Mucosa of rectum (tissue), 2 donors: ENCODE results near the gene INTS15.
A peak's percentile ranks its signal among the peaks of the same experiment; 100 is the strongest.

ENCODE experiments used
- H3K27ac ChIP-seq, 2 donors: one replicate each; pipeline ENCODE4 v1.7.0; 2013; ENCODE audit warnings: inconsistent platforms in 2 of 2, low read depth in 2 of 2, low read length in 2 of 2
- H3K27me3 ChIP-seq, 2 donors: one replicate each; pipeline ENCODE4 v1.7.0; 2013; ENCODE audit warnings: low read length in 2 of 2; ENCODE audit not compliant: control insufficient read depth in 2 of 2, insufficient read depth in 2 of 2
- H3K36me3 ChIP-seq, 2 donors: one replicate each; pipeline ENCODE4 v1.7.0; 2013; ENCODE audit warnings: low read length in 2 of 2; ENCODE audit not compliant: control insufficient read depth in 2 of 2, insufficient read depth in 2 of 2
- H3K4me1 ChIP-seq, 2 donors: one replicate each; pipeline ENCODE4 v1.7.0; 2013; ENCODE audit warnings: low read length in 2 of 2, mild to moderate bottlenecking in 1 of 2; ENCODE audit not compliant: control insufficient read depth in 2 of 2, insufficient read depth in 2 of 2
- H3K4me3 ChIP-seq, 2 donors: one replicate each; pipeline ENCODE4 v1.7.0; 2013; ENCODE audit warnings: low read length in 2 of 2
- H3K9ac ChIP-seq, 2 donors: one replicate each; pipeline ENCODE4 v1.7.0; 2013; ENCODE audit warnings: low read length in 2 of 2, low read depth in 1 of 2, mild to moderate bottlenecking in 1 of 2
- H3K9me3 ChIP-seq, 2 donors: one replicate each; pipeline ENCODE4 v1.7.0; 2013; ENCODE audit warnings: low read length in 2 of 2; ENCODE audit not compliant: control insufficient read depth in 2 of 2
- donor health status: healthy.
- donor health status: Normal muscosa, but diverticular disease.

Gene INTS15

GRCh38 chr7:6604458-6604857 lies 14.6 kb downstream of the INTS15 start:
- no peak overlapping the region for H3K9ac ChIP-seq
- H3K4me3 ChIP-seq: no peak overlapping the region
- H3K4me1 ChIP-seq: no peaks in the 10 kb centered on the region
- peaks cover 24 to 39% of the 10 kb centered on the region in 2 donors for H3K36me3 ChIP-seq
- no peaks in the 10 kb centered on the region for H3K9me3 ChIP-seq
- no peak overlapping the region for H3K27ac ChIP-seq
- no peaks in the 10 kb centered on the region for H3K27me3 ChIP-seq

- no peak overlapping the region for H3K4me3 ChIP-seq
- no peak overlapping the region for H3K9ac ChIP-seq
- H3K27me3 ChIP-seq: no peaks in the 10 kb centered on the region
- no peaks in the 10 kb centered on the region for H3K4me1 ChIP-seq
- H3K27ac ChIP-seq: no peak overlapping the region
- H3K9me3 ChIP-seq: no peaks in the 10 kb centered on the region
- peaks cover 14 to 21% of the 10 kb centered on the region in 2 donors for H3K36me3 ChIP-seq
Measured at GRCh38 chr7:6606866-6607583, 17.2 kb downstream of the INTS15 start.

- Histone ChIP-seq H3K9ac (no peak overlapping the region), H3K27me3 (no peaks in the 10 kb centered on the region), H3K36me3 (peaks cover 11 to 16% of the 10 kb centered on the region in 2 donors), H3K4me3 (no peak overlapping the region), H3K9me3 (no peaks in the 10 kb centered on the region), H3K4me1 (no peaks in the 10 kb centered on the region), H3K27ac (no peak overlapping the region)
Measured at GRCh38 chr7:6607651-6608051, 17.8 kb downstream of the INTS15 start.

GRCh38 chr7:6608081-6608480 lies 18.3 kb downstream of the INTS15 start:
- Histone ChIP-seq H3K9me3 (no peaks in the 10 kb centered on the region), H3K4me1 (no peaks in the 10 kb centered on the region), H3K4me3 (no peak overlapping the region), H3K9ac (no peak overlapping the region), H3K36me3 (peaks cover 8 to 14% of the 10 kb centered on the region in 2 donors), H3K27me3 (peaks cover 0 to 3% of the 10 kb centered on the region in 2 donors), H3K27ac (no peak overlapping the region)

GRCh38 chr7:6608794-6609193 lies 19.0 kb downstream of the INTS15 start:
- no peak overlapping the region for H3K4me3 ChIP-seq
- H3K36me3 ChIP-seq: peaks cover 8 to 14% of the 10 kb centered on the region in 2 donors
- no peaks in the 10 kb centered on the region for H3K9me3 ChIP-seq
- no peak overlapping the region for H3K9ac ChIP-seq
- H3K27me3 ChIP-seq: peaks cover 3 to 5% of the 10 kb centered on the region in 2 donors
- H3K4me1 ChIP-seq: no peaks in the 10 kb centered on the region
- H3K27ac ChIP-seq: no peak overlapping the region

- no peaks in the 10 kb centered on the region for H3K9me3 ChIP-seq
- no peak overlapping the region for H3K9ac ChIP-seq
- peaks cover 13 to 14% of the 10 kb centered on the region in 2 donors for H3K27me3 ChIP-seq
- H3K27ac ChIP-seq: no peak overlapping the region
- H3K4me3 ChIP-seq: no peak overlapping the region
- H3K36me3 ChIP-seq: peaks cover 3 to 6% of the 10 kb centered on the region in 2 donors
- H3K4me1 ChIP-seq: no peaks in the 10 kb centered on the region
Measured at GRCh38 chr7:6612819-6613218, 23.0 kb downstream of the INTS15 start.

- no peak overlapping the region for H3K4me3 ChIP-seq
- no peak overlapping the region for H3K9ac ChIP-seq
- H3K36me3 ChIP-seq: peaks cover 0 to 2% of the 10 kb centered on the region in 2 donors
- no peaks in the 10 kb centered on the region for H3K4me1 ChIP-seq
- H3K27me3 ChIP-seq: peaks cover 13 to 14% of the 10 kb centered on the region in 2 donors
- H3K27ac ChIP-seq: no peak overlapping the region
- H3K9me3 ChIP-seq: no peaks in the 10 kb centered on the region
Measured at GRCh38 chr7:6613706-6614105, 23.9 kb downstream of the INTS15 start.

GRCh38 chr7:6614953-6615722 lies 25.3 kb downstream of the INTS15 start, which contains the start of gene ZNF853:
Gene ZNF853, plus strand, starts transcription at chr7:6615610. Its CDS starts 565 bp downstream, at chr7:6616175.
- Histone ChIP-seq H3K9me3 (no peaks in the 10 kb centered on the region), H3K27ac (no peak within 1 kb of the TSS), H3K36me3 (no peaks in the 10 kb centered on the region), H3K27me3 (peaks cover 13 to 14% of the 10 kb centered on the region in 2 donors), H3K4me3 (peak within 1 kb of the TSS; percentile 54 to 59), H3K4me1 (peaks cover 0 to under 1% of the 10 kb centered on the region in 2 donors), H3K9ac (peak within 1 kb of the TSS; percentile 24 to 27)

- no peak overlapping the region for H3K27ac ChIP-seq
- H3K9ac ChIP-seq: peak overlapping the region; percentile 24 to 27
Measured at GRCh38 chr7:6615723-6616555, 26.1 kb downstream of the INTS15 start.

More at GRCh38 chr7:6615723-6616555, 26.1 kb downstream of the INTS15 start:
- H3K4me1 ChIP-seq: peaks cover 0 to 3% of the 10 kb centered on the region in 2 donors
- H3K9me3 ChIP-seq: no peaks in the 10 kb centered on the region
- H3K27me3 ChIP-seq: peaks cover 13 to 14% of the 10 kb centered on the region in 2 donors
- H3K4me3 ChIP-seq: peak overlapping the region; percentile 54 to 59
- H3K36me3 ChIP-seq: no peaks in the 10 kb centered on the region
